NB4 (cell line): Measurements from ENCODE around the gene FCSK.

Source experiments
- DNase-seq: peaks from one replicate; pipeline ENCODE4 v3.0.0; 2010; ENCODE audit warnings: low read depth
- H3K4me3 ChIP-seq: one replicate; pipeline ENCODE4 v1.5.1; 2011; ENCODE audit warnings: mild to moderate bottlenecking, low read depth, low read length, moderate library complexity
- CTCF ChIP-seq: IDR thresholded peaks from one replicate; pipeline ENCODE4 v1.5.1; 2012; ENCODE audit warnings: low read depth, low read length
- MYC ChIP-seq: IDR thresholded peaks from 2 replicates; pipeline ENCODE4 v1.6.1; 2011; ENCODE audit warnings: low read depth, low read length
- POLR2A ChIP-seq: IDR thresholded peaks from 2 replicates; pipeline ENCODE4 v1.6.1; 2011; ENCODE audit warnings: mild to moderate bottlenecking; ENCODE audit not compliant: insufficient read length; ENCODE audit errors: extremely low read depth
- TF ChIP-seq, protein P1 (sequence below): IDR thresholded peaks from 2 replicates; pipeline ENCODE4 v1.6.1; 2011; ENCODE audit warnings: low read depth, low read length

The FCSK gene

DNA sequence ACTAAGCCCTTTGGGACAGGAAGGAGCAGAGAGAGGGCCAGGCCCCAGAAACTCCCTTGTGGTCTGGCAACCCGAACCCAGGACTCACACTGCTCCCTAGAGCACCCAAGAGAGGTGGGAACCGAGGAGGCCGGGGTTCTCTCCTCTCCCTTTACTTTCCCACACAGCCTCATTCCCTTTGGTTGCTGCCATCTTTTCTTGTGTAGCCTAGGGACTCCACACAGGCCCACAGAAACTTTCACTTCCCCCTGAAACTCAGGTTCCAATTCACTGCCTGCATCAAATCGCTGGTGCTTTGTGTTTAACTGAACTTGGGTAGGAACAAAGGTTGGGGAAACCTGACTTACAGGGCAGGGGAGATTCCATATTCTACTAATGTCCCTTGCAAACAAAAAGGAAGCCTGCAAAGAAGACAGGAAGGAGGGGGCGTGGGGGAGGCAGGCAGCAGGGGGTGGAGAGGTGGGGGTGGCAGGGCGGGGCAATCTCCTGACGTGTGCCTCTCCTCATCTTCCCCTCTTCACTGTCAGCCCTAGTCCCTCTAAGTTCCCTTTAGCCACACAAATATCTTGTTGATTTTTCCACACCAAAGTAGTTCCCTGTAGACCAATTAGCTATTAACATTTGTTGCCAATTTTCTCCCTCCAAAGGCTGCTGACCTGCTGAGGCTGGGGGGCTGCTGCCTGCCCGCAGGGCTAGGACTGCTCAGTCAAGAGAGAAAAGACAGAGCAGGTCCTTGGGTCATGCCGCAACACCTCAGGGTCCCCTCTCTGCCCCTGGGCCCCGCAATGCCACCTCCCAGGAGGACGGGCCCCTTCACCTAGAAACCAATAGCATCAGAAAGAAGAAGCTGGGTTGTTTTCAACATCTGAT, 23.5 kb upstream of the FCSK start:
- peak overlapping the region; percentile 37 for H3K4me3 ChIP-seq
- TF ChIP-seq, protein P1, sequence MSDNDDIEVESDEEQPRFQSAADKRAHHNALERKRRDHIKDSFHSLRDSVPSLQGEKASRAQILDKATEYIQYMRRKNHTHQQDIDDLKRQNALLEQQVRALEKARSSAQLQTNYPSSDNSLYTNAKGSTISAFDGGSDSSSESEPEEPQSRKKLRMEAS = 0 out of 2 replicates have a peak, but pooled peaks have one; percentile 7
- TF ChIP-seq CTCF = no peak
- TF ChIP-seq MYC = peak; percentile 34; the same call in 1 of the 2 replicates
- TF ChIP-seq POLR2A = peak; percentile 27

DNA sequence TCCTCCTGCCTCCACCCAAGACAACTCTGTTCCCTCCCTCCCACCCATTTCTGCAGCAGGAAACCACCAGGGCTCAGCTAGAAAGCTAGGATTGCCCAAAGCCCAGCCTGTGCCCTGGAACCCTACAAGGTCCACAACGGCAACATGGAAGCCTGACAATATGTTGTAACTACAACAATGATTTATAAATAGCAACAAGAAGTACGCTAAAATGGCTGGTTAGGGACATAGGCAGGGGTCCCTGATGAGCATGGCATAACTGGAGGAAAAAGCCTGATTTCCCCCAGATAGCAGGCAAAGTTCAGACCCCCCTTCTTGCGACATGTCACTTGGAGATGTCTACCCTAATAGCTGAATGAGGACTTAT, 22.1 kb upstream of the FCSK start:
- TF ChIP-seq MYC (no peak), POLR2A (no peak)
- DNase-seq = peak; percentile 84
- H3K4me3 ChIP-seq = peak overlapping the region; percentile 29

More for the DNA sequence above, 23.5 kb upstream of the FCSK start:
- peak; percentile 93 for DNase-seq

- peak overlapping the region; percentile 29 for H3K4me3 ChIP-seq
- no peak for TF ChIP-seq MYC
- no peak for TF ChIP-seq POLR2A
- TF ChIP-seq CTCF = no peak
- TF ChIP-seq, protein P1 = no peak
- peak; percentile 49 for DNase-seq
Observed at GRCh38 chr16:70432723-70433457, 21.5 kb upstream of the FCSK start.

DNA sequence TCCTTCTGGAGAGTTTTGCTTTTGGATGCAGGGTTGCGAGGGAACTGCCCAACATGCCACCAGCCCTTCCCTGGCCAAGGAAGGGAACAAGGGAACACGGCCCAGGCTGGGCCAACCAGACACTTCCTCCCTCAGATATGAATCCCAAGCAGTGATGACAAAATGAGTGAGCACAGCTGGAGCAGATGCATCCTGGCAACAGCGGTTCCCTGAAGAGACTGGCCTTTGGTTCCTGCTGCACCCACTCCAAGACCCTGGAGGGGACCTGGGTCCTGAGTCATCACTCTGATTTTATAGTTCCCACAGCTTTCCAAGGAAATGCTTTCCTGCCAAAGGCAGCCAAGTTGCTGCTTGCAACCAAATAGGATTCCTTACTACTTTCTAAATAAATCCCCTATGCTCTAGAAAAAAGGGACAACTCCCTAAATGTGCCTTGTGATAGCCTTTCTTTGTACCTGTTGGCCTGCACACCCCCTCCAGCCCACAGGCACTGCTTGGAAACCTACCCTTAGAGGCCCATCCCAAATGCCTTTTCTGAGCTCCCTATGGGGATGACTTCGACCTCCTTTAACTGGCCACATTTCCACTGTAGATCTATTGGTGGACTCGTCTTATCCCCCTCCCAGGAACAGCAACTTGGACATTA, 20.8 kb upstream of the FCSK start:
- TF ChIP-seq, protein P1 = no peak
- TF ChIP-seq MYC (no peak), CTCF (no peak), POLR2A (no peak)
- peak overlapping the region; percentile 29 for H3K4me3 ChIP-seq
- peak; percentile 56 for DNase-seq

GRCh38 chr16:70434484-70435260, 19.7 kb upstream of the FCSK start:
- TF ChIP-seq MYC = no peak
- TF ChIP-seq, protein P1 = no peak
- no peak for TF ChIP-seq CTCF
- no peak for TF ChIP-seq POLR2A
- DNase-seq = no peak
- H3K4me3 ChIP-seq = no peak overlapping the region
